Caco-2 (cell line): ENCODE data around the gene SRM. TPM values are rescaled to one million over a fixed set of nuclear protein-coding genes. Genes with fewer than 3 reads are reported as not detected.

Experiments used
- BruUV-seq: library from RNA; stranded (reverse); fragments of 400-500 nt; replicated peaks from 2 replicates; lab custom pipeline; 2021; lab: Mats Ljungman, UMichigan
- CTCF ChIA-PET: fragments of 300-600 bp; sonication (Branson Sonifier 250); formaldehyde crosslinking; loops from one replicate; lab custom pipeline; 2022; ENCODE audit warnings: antibody characterized with exemption; lab: Charles Lee
- POLR2A ChIA-PET: fragments of 300-600 bp; sonication (Branson Sonifier 250); formaldehyde crosslinking; loops from one replicate; lab custom pipeline; 2022; ENCODE audit warnings: antibody characterized with exemption; lab: Charles Lee
- DNase-seq, 2 experiments: peaks; one replicate each; pipeline versions ENCODE4 v3.0.0 to v3.0.0-alpha.2; 2020 to 2022
- H3K27me3 ChIP-seq: replicated peaks from 2 replicates; pipeline ENCODE4 v1.6.0; 2011; ENCODE audit warnings: low read length; ENCODE audit not compliant: control insufficient read depth, insufficient read depth
- H3K36me3 ChIP-seq: 2 replicates; pipeline ENCODE4 v1.5.1; 2011; ENCODE audit warnings: low read length; ENCODE audit not compliant: control insufficient read depth, insufficient read depth
- H3K4me1 ChIP-seq: fragments of 250-450 bp; sonication (Bioruptor Pico); 2 replicates; pipeline ENCODE4 v1.5.1; 2020; ENCODE audit warnings: mild to moderate bottlenecking
- H3K4me3 ChIP-seq: 2 replicates; pipeline ENCODE4 v1.5.1; 2011; ENCODE audit warnings: low read depth, mild to moderate bottlenecking, control low read depth, low read length
- H3K9me3 ChIP-seq: fragments of 250-450 bp; sonication (Bioruptor Pico); 2 replicates; pipeline ENCODE4 v1.5.1; 2020; ENCODE audit warnings: mild to moderate bottlenecking, moderate library complexity
- H3K27ac Mint-ChIP-seq: one replicate; pipeline ENCODE4 v1.8.0; 2022; ENCODE audit warnings: mixed read lengths; ENCODE audit not compliant: unreplicated experiment
- H3K27me3 Mint-ChIP-seq: one replicate; pipeline ENCODE4 v1.8.0; 2022; ENCODE audit warnings: mixed read lengths; ENCODE audit not compliant: insufficient read depth, unreplicated experiment
- H3K36me3 Mint-ChIP-seq: one replicate; pipeline ENCODE4 v1.8.0; 2022; ENCODE audit warnings: mild to moderate bottlenecking, mixed read lengths; ENCODE audit not compliant: insufficient read depth, unreplicated experiment
- H3K4me1 Mint-ChIP-seq: one replicate; pipeline ENCODE4 v1.8.0; 2022; ENCODE audit warnings: low read depth, mixed read lengths; ENCODE audit not compliant: unreplicated experiment
- H3K4me3 Mint-ChIP-seq: one replicate; pipeline ENCODE4 v1.8.0; 2022; ENCODE audit warnings: mild to moderate bottlenecking, moderate library complexity, mixed read lengths; ENCODE audit not compliant: unreplicated experiment
- H3K9me3 Mint-ChIP-seq: one replicate; pipeline ENCODE4 v1.8.0; 2022; ENCODE audit warnings: mixed read lengths; ENCODE audit not compliant: unreplicated experiment
- intact Hi-C: fragments of 100-400 bp; cut with micrococcal nuclease; formaldehyde crosslinking; loops from one replicate; pipeline ENCODE4 v1.10.0; 2022; ENCODE audit not compliant: unreplicated experiment
- total RNA-seq: library from RNA; stranded (reverse); gene quantifications from 2 replicates; pipeline ENCODE4 v1.2.3, GENCODE V29; 2022
- TF ChIP-seq, protein P1 (sequence below), 2 experiments: fragments of 200-600 bp in 1 of 2; IDR thresholded peaks; 1 replicate in 1 of 2; 2 replicates in 1 of 2; pipeline versions ENCODE4 v1.5.1 to v1.8.0; 2011 to 2022; ENCODE audit warnings: antibody characterized with exemption in 1 of 2, control low read depth in 1 of 2, inconsistent platforms in 1 of 2, low read depth in 1 of 2, low read length in 1 of 2, mild to moderate bottlenecking in 1 of 2, moderate library complexity in 1 of 2; ENCODE audit not compliant: insufficient read depth in 1 of 2, severe bottlenecking in 1 of 2, unreplicated experiment in 1 of 2

Gene SRM
- total RNA-seq, 1 experiment from 2014 or later = 125 TPM

DNA sequence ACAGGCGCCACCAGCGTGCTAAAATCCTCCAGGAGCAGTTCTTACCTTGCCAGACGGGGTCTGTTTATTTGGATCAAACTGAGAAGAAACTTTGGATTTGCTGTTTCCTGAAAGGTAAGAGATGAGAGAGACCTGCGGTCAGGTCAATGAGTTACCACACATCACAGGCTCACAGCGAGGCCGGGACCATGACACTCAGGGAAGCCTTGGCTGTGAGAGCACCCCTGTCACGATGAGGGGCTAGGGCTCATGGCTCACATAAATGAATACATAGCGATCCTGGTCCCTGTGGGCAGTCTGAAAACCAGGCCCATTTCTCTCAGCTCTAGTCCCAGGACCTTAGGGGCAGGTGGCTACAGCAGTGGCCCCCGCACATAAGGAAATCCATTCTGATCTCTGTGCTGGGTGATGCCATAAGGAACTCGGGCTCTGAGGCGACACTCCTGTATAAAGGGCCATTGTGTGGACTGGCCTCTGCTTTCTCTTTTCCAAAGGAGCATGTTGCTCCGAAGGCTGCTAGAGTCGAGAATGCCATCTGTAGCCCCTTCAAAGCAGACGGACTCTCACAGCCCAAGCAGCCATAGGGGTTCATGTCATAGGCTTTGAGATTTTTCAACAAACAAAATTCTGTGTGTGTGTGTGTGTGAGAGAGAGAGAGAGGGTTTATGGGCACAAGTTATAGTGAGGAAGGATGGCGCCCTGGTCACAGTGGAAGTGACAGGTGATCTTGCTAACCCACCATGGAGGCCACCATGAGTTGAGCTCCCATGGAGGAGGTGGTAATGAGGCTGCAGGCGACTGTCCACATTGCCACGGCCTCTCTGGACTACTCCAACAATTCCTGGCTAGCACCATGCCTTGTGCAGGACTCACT, 9.0 kb upstream of the SRM start:
- intact Hi-C loops = no loop called here
- Mint-ChIP-seq H3K9me3 (no peaks in the 10 kb centered on the region), H3K4me1 (no peaks in the 10 kb centered on the region), H3K4me3 (no peak overlapping the region), H3K27me3 (no peaks in the 10 kb centered on the region), H3K27ac (no peak overlapping the region), H3K36me3 (peaks cover 70% of the 10 kb centered on the region)
- TF ChIP-seq, protein P1, sequence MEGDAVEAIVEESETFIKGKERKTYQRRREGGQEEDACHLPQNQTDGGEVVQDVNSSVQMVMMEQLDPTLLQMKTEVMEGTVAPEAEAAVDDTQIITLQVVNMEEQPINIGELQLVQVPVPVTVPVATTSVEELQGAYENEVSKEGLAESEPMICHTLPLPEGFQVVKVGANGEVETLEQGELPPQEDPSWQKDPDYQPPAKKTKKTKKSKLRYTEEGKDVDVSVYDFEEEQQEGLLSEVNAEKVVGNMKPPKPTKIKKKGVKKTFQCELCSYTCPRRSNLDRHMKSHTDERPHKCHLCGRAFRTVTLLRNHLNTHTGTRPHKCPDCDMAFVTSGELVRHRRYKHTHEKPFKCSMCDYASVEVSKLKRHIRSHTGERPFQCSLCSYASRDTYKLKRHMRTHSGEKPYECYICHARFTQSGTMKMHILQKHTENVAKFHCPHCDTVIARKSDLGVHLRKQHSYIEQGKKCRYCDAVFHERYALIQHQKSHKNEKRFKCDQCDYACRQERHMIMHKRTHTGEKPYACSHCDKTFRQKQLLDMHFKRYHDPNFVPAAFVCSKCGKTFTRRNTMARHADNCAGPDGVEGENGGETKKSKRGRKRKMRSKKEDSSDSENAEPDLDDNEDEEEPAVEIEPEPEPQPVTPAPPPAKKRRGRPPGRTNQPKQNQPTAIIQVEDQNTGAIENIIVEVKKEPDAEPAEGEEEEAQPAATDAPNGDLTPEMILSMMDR (IDR thresholded peaks at IDR 0.05; ENCODE audit: insufficient read depth in 1 of 2, low read depth in 1 of 2, low read length in 1 of 2, severe bottlenecking in 1 of 2, unreplicated experiment in 1 of 2) = no peak
- ChIA-PET POLR2A (no interaction called here), CTCF (interaction anchor here (0.6 kb wide), 1 partner anchor 170 kb away, joined by 4 read pairs; no protein-coding TSS in a partner anchor)
- peaks cover 5% of the 10 kb centered on the region for H3K36me3 ChIP-seq
- no peaks in the 10 kb centered on the region for H3K4me1 ChIP-seq
- H3K9me3 ChIP-seq = no peaks in the 10 kb centered on the region
- peak in 1 of 2 experiments; percentile 0 for DNase-seq
- H3K4me3 ChIP-seq = no peak overlapping the region
- H3K27me3 ChIP-seq = no peaks in the 10 kb centered on the region
- no TSS peak for BruUV-seq

DNA sequence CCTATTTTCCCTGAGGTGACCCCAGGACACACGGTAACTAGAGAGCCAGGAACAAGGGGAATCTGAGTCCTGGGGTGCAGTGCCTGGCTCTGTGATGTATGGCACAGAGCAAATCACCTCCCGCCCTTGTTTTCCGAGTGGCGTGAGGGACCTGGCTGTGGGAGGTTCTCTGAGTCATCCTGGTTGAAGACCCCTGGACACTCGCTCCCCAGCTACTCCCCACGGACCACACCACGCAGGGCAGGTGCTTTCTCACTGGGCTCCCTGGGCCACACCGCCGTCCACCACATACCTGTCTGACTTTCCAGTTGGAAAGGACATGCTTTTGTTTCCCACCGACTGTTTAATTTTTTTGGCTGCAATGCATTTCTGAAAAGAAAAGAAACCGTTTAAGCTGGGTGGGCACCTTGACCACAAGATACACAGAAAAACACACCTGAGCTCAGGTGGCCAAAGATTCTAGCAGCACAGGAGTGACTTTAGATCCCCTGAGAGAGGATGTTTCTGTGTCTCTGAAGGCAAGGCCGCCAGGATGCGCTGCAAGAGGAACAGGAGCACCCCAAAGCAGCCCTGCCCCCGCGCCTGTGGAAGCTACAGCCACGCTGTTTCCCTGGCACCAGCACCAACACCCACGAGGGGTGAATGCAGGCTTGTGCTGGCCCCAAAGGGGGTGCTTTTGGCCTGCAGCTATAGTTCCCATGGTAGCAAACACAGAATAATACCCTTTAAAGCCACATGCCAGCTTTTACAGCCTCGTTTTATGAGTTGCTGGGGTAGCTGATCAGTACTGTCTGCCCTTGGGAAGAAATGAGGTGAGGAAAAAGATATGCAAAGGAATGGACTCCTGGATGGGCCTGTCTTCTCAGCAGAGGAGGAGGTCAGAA, 8.1 kb upstream of the SRM start:
- TF ChIP-seq, protein P1 (IDR thresholded peaks at IDR 0.05; ENCODE audit: insufficient read depth in 1 of 2, low read depth in 1 of 2, low read length in 1 of 2, severe bottlenecking in 1 of 2, unreplicated experiment in 1 of 2) = no peak
- Mint-ChIP-seq H3K27ac (no peak overlapping the region), H3K27me3 (no peaks in the 10 kb centered on the region), H3K9me3 (no peaks in the 10 kb centered on the region), H3K36me3 (peaks cover 73% of the 10 kb centered on the region), H3K4me3 (no peak overlapping the region), H3K4me1 (no peaks in the 10 kb centered on the region)
- Histone ChIP-seq H3K9me3 (no peaks in the 10 kb centered on the region), H3K4me1 (no peaks in the 10 kb centered on the region), H3K36me3 (peaks cover 6% of the 10 kb centered on the region), H3K27me3 (no peaks in the 10 kb centered on the region), H3K4me3 (no peak overlapping the region)
- peak in 1 of 2 experiments; percentile 21 for DNase-seq
- POLR2A ChIA-PET = no interaction called here
- intact Hi-C loops = no loop called here
- BruUV-seq = no TSS peak
- CTCF ChIA-PET = no interaction called here

DNA sequence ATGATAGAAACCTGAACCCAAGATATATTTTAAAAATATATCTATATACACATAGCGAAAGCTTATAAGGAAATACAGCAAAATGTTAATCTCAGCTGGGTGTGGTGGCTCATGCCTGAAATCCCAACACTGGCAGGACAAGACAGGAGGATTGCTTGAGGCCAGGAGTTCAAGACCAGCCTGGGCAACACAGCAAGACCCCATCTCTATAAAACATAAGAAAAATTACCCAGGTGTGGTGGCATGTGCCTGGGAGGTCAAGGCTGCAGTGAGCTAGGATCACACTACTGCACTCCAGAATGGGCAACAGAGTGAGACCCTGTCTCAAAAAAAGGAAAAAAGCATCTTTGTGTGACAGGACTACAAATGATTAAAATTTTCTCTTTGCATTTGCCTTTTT, 6.0 kb upstream of the SRM start:
- intact Hi-C loops = no loop called here
- Mint-ChIP-seq H3K4me1 (no peaks in the 10 kb centered on the region), H3K4me3 (no peak overlapping the region), H3K9me3 (no peaks in the 10 kb centered on the region), H3K27ac (no peak overlapping the region), H3K36me3 (peaks cover 65% of the 10 kb centered on the region), H3K27me3 (no peaks in the 10 kb centered on the region)
- no peaks in the 10 kb centered on the region for H3K9me3 ChIP-seq
- POLR2A ChIA-PET = no interaction called here
- no peak for DNase-seq
- H3K36me3 ChIP-seq = peaks cover 2% of the 10 kb centered on the region
- 0 out of 2 replicates have a peak, but pooled peaks cover 4% of the 10 kb centered on the region for H3K4me1 ChIP-seq
- CTCF ChIA-PET = no interaction called here
- no peaks in the 10 kb centered on the region for H3K27me3 ChIP-seq
- H3K4me3 ChIP-seq = no peak overlapping the region
- TF ChIP-seq, protein P1 (IDR thresholded peaks at IDR 0.05; ENCODE audit: insufficient read depth in 1 of 2, low read depth in 1 of 2, low read length in 1 of 2, severe bottlenecking in 1 of 2, unreplicated experiment in 1 of 2) = no peak
- BruUV-seq = no TSS peak
